ENCODE results near the gene CD99.

CD99 gene

GRCh38 chrX:2707334-2707760 is 16.3 kb downstream of the CD99 start:
- peak; percentile 31 for TF ChIP-seq CTCF (IDR thresholded peaks at IDR 0.05; ENCODE audit: control insufficient read depth, extremely low read depth, insufficient read depth)
- peak; percentile 52 for DNase-seq (ENCODE audit: low read depth)
- H3K4me3 ChIP-seq (ENCODE audit: low read depth, low read length): no peak overlapping the region

GRCh38 chrX:2708021-2708420 is 16.9 kb downstream of the CD99 start:
- no peak overlapping the region for H3K4me3 ChIP-seq (ENCODE audit: low read depth, low read length)
- TF ChIP-seq CTCF (IDR thresholded peaks at IDR 0.05; ENCODE audit: control insufficient read depth, extremely low read depth, insufficient read depth): no peak
- DNase-seq (ENCODE audit: low read depth): no peak

- TF ChIP-seq CTCF (IDR thresholded peaks at IDR 0.05; ENCODE audit: control insufficient read depth, extremely low read depth, insufficient read depth): no peak
- no peak overlapping the region for H3K4me3 ChIP-seq (ENCODE audit: low read depth, low read length)
- no peak for DNase-seq (ENCODE audit: low read depth)
These were observed 17.6 kb downstream of the CD99 start for GRCh38 chrX:2708592-2709188.

GRCh38 chrX:2709556-2709955 is 18.5 kb downstream of the CD99 start:
- no peak for DNase-seq (ENCODE audit: low read depth)
- no peak for TF ChIP-seq CTCF (IDR thresholded peaks at IDR 0.05; ENCODE audit: control insufficient read depth, extremely low read depth, insufficient read depth)
- no peak overlapping the region for H3K4me3 ChIP-seq (ENCODE audit: low read depth, low read length)

GRCh38 chrX:2710041-2710840 is 19.1 kb downstream of the CD99 start:
- TF ChIP-seq CTCF (IDR thresholded peaks at IDR 0.05; ENCODE audit: control insufficient read depth, extremely low read depth, insufficient read depth): no peak
- no peak overlapping the region for H3K4me3 ChIP-seq (ENCODE audit: low read depth, low read length)
- no peak for DNase-seq (ENCODE audit: low read depth)

- no peak overlapping the region for H3K4me3 ChIP-seq (ENCODE audit: low read depth, low read length)
- DNase-seq (ENCODE audit: low read depth): no peak
- TF ChIP-seq CTCF (IDR thresholded peaks at IDR 0.05; ENCODE audit: control insufficient read depth, extremely low read depth, insufficient read depth): no peak
These were observed 20.3 kb downstream of the CD99 start for GRCh38 chrX:2711441-2711840.

Data from LNCaP clone FGC (cell line).